Gastrocnemius medialis (tissue), 4 donors: ENCODE results near the gene TMEM217. TPM values are rescaled to one million over a fixed set of nuclear protein-coding genes. Genes with fewer than 3 reads are reported as not detected.
A peak's percentile ranks its signal among the peaks of the same experiment; 100 is the strongest.

ENCODE experiments used
- ATAC-seq, 2 donors: fragments of 150-250 bp; one replicate each; pipeline ENCODE4 v1.9.1; 2016
- DNase-seq, 2 donors: peaks; one replicate each; pipeline ENCODE4 v3.0.0-alpha.2; 2019
- H3K27ac ChIP-seq, 4 donors: fragments of 200-600 bp; sonication (generic); 1 replicate in 1 of 4; 2 replicates in 3 of 4; pipeline ENCODE4 v1.5.1; 2016 to 2018; ENCODE audit warnings: mild to moderate bottlenecking in 2 of 4, moderate library complexity in 1 of 4
- H3K27me3 ChIP-seq, 3 donors: fragments of 200-600 bp; sonication (generic) in 2 of 3; 1 replicate in 1 of 3; 2 replicates in 2 of 3; pipeline versions ENCODE4 v1.5.1 to v1.6.0; 2016 to 2019; ENCODE audit warnings: mild to moderate bottlenecking in 1 of 3, moderate library complexity in 1 of 3
- H3K36me3 ChIP-seq, 2 donors: fragments of 200-600 bp; sonication (generic) in 1 of 2; one replicate each; pipeline ENCODE4 v1.5.1; 2017 to 2018
- H3K4me1 ChIP-seq, 2 donors: fragments of 200-600 bp; sonication (generic) in 1 of 2; one replicate each; pipeline ENCODE4 v1.5.1; 2016 to 2017; ENCODE audit warnings: mild to moderate bottlenecking in 2 of 2
- H3K4me3 ChIP-seq, 4 donors: fragments of 200-600 bp; sonication (generic) in 3 of 4; 1 replicate in 1 of 4; 2 replicates in 3 of 4; pipeline ENCODE4 v1.5.1; 2016 to 2019; ENCODE audit warnings: mild to moderate bottlenecking in 2 of 4
- H3K9me3 ChIP-seq, 3 donors: fragments of 200-600 bp; sonication (generic) in 2 of 3; 1 replicate in 1 of 3; 2 replicates in 2 of 3; pipeline ENCODE4 v1.5.1; 2016 to 2019
- CTCF ChIP-seq, 5 experiments: fragments of 450-650 bp in 3 of 5; fragments of 200-600 bp in 2 of 5; sonication (generic) in 2 of 5; IDR thresholded peaks in 4 of 5; conservative IDR thresholded peaks in 1 of 5; 1 replicate in 4 of 5; 2 replicates in 1 of 5; pipeline ENCODE4 v1.5.1; 2016 to 2019; ENCODE audit warnings: antibody characterized with exemption in 5 of 5, mild to moderate bottlenecking in 3 of 5, moderate library complexity in 3 of 5
- POLR2A ChIP-seq, 2 donors: fragments of 450-650 bp; IDR thresholded peaks; one replicate each; pipeline ENCODE4 v1.6.1; 2017; ENCODE audit warnings: antibody characterized with exemption in 2 of 2, mild to moderate bottlenecking in 2 of 2, moderate library complexity in 2 of 2
- in situ Hi-C, 4 donors: fragments of 200-750 bp; cut with MboI; loops; one replicate each; pipeline versions ENCODE4 v1.15.0 to v1.8.0; 2017; ENCODE audit warnings: low sequenced_read_pairs in 4 of 4
- intact Hi-C: fragments of 100-400 bp; cut with DNase I; formaldehyde crosslinking; loops from one replicate; pipeline ENCODE4 v1.15.1; 2023; ENCODE audit warnings: low total_unique reads
- total RNA-seq, 4 donors: library from RNA; depleted of rRNA; stranded (reverse); fragments of >200 nt; gene quantifications; one replicate each; pipeline versions ENCODE4 v1.1.0 to v1.2.3, GENCODE V29; 2016

TMEM217 gene
- total RNA-seq, 4 donors from 2014 or later = 0.22 TPM; not detected in 3

GRCh38 chr6:37243131-37243815, 14.7 kb downstream of the TMEM217 start:
- peaks cover 42 to 43% of the 10 kb centered on the region in 2 donors for H3K4me1 ChIP-seq
- ATAC-seq (no peak), DNase-seq (no peak)
- no peak overlapping the region for H3K4me3 ChIP-seq
- H3K9me3 ChIP-seq = no peaks in the 10 kb centered on the region
- TF ChIP-seq POLR2A (IDR thresholded peaks at IDR 0.05) (no peak), CTCF (IDR thresholded peaks at IDR 0.05 in 4 of 5, conservative IDR thresholded peaks at IDR 0.05 in 1 of 5) (no peak)
- peak overlapping the region; percentile 70 to 79 (median 74) for H3K27ac ChIP-seq
- H3K27me3 ChIP-seq = no peaks in the 10 kb centered on the region
- in situ Hi-C loops (no loop called here), intact Hi-C loops (no loop called here)
- no peaks in the 10 kb centered on the region for H3K36me3 ChIP-seq

DNA sequence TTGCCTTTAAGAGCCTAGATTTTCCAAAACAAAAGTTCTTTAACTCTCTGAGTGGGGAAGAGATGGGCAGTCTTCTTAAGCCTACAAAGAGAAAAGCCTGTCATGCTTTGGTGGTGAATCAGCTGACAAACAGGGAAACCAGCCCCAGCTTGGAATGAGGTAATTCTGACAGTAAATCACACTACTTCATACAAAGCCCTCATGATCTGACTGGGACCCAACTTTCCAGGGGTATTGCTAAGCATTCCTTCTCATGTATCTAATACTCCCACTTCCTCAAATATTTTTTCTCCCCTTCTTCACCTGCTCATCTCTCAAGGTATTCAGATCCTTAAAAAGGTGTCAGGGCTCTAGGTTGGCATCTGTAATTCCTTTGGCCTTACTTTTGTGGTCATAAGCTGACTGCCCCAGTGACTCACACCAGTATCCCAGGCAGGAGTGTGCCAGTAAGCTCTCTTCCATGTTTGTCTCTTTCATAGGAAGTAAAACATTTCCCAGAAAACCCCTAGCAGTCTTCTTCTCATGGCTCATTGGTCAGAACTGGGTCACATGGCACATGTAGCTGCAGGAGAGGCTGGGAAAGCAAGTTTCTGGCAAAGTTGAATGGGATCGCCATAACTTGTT, 15.4 kb downstream of the TMEM217 start:
- Histone ChIP-seq H3K36me3 (no peaks in the 10 kb centered on the region), H3K9me3 (no peaks in the 10 kb centered on the region), H3K27ac (peak overlapping the region; percentile 58 to 76 (median 70)), H3K27me3 (no peaks in the 10 kb centered on the region), H3K4me3 (no peak overlapping the region), H3K4me1 (peaks cover 42 to 43% of the 10 kb centered on the region in 2 donors)
- in situ Hi-C loops = no loop called here
- DNase-seq (peak in 1 of 2 donors; percentile 47), ATAC-seq (peak; percentile 32 to 61)
- TF ChIP-seq CTCF (IDR thresholded peaks at IDR 0.05 in 4 of 5, conservative IDR thresholded peaks at IDR 0.05 in 1 of 5) = no peak
- TF ChIP-seq POLR2A (IDR thresholded peaks at IDR 0.05) = no peak
- intact Hi-C loops = no loop called here

GRCh38 chr6:37241775-37242428, 16.0 kb downstream of the TMEM217 start:
- TF ChIP-seq CTCF (IDR thresholded peaks at IDR 0.05 in 4 of 5, conservative IDR thresholded peaks at IDR 0.05 in 1 of 5) = no peak
- TF ChIP-seq POLR2A (IDR thresholded peaks at IDR 0.05) = no peak
- in situ Hi-C loops = no loop called here
- Histone ChIP-seq H3K4me3 (no peak overlapping the region), H3K4me1 (peaks cover 42 to 43% of the 10 kb centered on the region in 2 donors), H3K36me3 (no peaks in the 10 kb centered on the region), H3K9me3 (no peaks in the 10 kb centered on the region), H3K27ac (peak overlapping the region; percentile 44 to 76 (median 70)), H3K27me3 (no peaks in the 10 kb centered on the region)
- ATAC-seq (no peak), DNase-seq (no peak)
- intact Hi-C loops = no loop called here

GRCh38 chr6:37241131-37241530, 16.8 kb downstream of the TMEM217 start:
- no peaks in the 10 kb centered on the region for H3K27me3 ChIP-seq
- DNase-seq (no peak), ATAC-seq (no peak)
- peaks cover 42 to 43% of the 10 kb centered on the region in 2 donors for H3K4me1 ChIP-seq
- intact Hi-C loops (no loop called here), in situ Hi-C loops (no loop called here)
- H3K36me3 ChIP-seq = no peaks in the 10 kb centered on the region
- no peak for TF ChIP-seq POLR2A (IDR thresholded peaks at IDR 0.05)
- H3K4me3 ChIP-seq = no peak overlapping the region
- H3K27ac ChIP-seq = peak overlapping the region in 3 of 4 donors; percentile 5 to 76 (median 71)
- no peaks in the 10 kb centered on the region for H3K9me3 ChIP-seq
